SH-SY5Y (cell line): ENCODE results near the gene DNASE2.

ENCODE experiments used
- GATA2 ChIP-seq: IDR thresholded peaks from 2 replicates; pipeline ENCODE4 v1.6.1; 2011; ENCODE audit warnings: mild to moderate bottlenecking, low read depth, low read length
- GATA3 ChIP-seq: IDR thresholded peaks from 2 replicates; pipeline ENCODE4 v1.6.1; 2011; ENCODE audit warnings: low read depth, mild to moderate bottlenecking, low read length, moderate library complexity

GRCh38 chr19:12833738-12834565 lies 47.3 kb downstream of the DNASE2 start:
- TF ChIP-seq GATA3 (no peak), GATA2 (no peak)
